ENCODE results near the gene KIRREL3. TPM values are rescaled to one million over a fixed set of nuclear protein-coding genes. Genes with fewer than 3 reads are reported as not detected.
A peak's percentile ranks its signal among the peaks of the same experiment; 100 is the strongest.
"Not testable (repeated sequence)": the region's sequence is repeated elsewhere in the genome, so short reads cannot be mapped to it uniquely, and the experiment has no call there.

The KIRREL3 gene
- total RNA-seq, 1 donor from 2014 or later: 1.6 TPM

DNA sequence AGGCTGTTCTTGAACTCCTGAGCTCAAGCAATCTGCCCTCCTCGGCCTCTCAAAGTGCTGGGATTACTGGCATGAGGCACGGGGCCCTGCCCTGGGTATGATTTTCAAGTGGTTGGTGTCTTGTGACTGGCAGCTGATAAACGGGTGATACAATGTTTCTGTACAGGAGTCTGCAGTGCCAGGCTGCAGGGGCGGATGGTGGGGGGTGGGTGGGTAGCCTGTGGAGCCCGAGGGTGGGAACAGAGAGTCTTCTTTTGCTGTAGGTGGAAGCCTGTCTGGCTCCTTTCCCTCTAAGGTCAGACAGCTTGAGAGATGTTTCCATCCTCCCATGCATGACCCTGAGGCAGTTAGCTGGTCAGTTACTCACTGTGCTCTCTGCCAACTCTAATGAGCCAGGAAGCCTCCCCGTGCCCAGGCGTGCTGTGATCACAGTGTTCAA, 605.9 kb downstream of the KIRREL3 start:
- DNase-seq (ENCODE audit: low read depth): not testable (repeated sequence)

DNA sequence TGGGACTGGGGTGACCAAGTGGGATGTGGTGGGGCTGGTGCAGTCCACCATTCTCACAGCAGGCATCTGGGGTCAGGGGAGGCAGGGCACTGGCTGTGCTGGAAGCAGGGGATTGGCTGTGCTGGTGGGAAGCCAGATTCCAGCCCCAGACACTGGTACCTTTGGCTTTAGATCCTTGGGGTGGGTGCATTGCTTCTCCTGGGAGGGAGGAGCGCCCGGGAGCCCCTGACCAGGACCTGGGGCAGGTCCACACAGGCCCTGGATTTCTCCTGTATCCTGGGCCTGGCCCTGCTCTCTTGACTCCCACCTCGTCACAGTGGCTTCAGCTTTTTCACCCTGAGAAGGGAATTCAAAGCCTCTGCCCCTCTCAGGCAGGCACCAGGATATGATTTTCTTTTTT, 606.5 kb downstream of the KIRREL3 start:
- DNase-seq (ENCODE audit: low read depth): no peak

DNA sequence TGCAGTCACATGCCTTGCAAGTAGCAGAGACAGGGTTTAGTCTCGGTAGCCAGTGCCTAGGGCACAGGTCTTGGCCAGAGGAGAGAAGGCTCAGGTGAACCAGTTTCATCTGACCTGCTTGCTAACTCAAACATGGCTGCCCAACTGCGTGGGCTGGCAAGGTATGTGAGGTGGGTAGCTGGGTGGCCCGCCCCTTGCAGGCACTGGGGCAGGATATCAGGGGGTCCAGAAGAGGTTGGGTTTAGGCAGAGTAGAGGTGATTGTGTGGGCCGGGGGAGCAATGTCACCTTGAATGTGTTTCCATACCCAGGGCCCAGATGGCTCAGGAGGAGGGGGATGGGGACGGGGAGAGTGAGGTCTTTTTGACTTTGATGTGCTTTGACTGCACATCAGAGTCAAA, 607.4 kb downstream of the KIRREL3 start:
- DNase-seq (ENCODE audit: low read depth): no peak

DNA sequence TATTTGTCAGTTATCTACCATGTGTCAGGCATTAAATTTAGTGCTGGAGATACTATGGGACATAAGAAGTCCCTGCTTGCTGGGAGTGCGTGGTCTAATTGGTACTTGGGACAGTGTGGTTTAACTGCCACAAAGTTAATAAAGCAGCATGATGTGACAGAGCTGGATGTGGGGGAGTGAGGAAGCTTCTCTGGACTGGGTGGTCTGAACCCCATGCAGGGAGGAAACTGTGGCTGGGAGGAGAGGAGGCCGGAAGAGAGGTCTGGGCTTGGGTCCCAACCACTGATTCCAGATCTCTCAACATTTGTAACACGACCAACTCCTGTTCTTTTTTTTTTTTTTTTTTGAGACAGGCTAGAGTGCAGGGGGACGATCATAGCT, 607.9 kb downstream of the KIRREL3 start:
- DNase-seq (ENCODE audit: low read depth): no peak

DNA sequence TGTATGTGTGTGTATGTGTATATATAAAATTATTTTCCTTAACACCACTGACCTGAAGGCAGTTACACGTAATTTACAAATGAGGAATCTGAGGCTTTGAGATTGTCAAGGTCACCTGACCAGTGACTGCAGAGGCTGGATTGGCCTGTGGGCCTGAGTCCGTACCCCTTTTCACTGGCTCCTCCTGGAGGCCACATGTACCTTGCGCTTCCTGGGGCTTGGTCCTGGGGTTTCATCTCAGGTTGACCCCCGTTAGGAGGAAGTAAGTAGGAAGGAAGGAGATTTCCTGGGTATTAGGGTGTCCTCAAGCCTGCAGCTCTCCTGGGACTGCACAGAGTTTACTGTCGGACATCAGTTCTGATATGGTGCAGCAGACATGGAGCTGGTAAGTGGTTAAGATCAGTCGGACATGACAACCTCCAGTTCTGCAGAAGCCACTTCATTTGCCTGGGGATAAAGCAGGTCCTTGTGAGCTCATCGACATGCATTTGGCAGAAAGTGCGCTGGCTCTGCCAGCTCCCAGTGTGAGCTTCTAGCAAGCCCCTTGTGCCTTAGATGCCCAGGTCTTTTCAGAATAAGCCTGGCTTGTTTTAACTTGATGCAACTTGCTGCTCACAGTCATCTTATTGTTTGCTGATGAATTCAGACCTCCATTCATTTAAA, 608.5 kb downstream of the KIRREL3 start:
- no peak for DNase-seq (ENCODE audit: low read depth)

DNA sequence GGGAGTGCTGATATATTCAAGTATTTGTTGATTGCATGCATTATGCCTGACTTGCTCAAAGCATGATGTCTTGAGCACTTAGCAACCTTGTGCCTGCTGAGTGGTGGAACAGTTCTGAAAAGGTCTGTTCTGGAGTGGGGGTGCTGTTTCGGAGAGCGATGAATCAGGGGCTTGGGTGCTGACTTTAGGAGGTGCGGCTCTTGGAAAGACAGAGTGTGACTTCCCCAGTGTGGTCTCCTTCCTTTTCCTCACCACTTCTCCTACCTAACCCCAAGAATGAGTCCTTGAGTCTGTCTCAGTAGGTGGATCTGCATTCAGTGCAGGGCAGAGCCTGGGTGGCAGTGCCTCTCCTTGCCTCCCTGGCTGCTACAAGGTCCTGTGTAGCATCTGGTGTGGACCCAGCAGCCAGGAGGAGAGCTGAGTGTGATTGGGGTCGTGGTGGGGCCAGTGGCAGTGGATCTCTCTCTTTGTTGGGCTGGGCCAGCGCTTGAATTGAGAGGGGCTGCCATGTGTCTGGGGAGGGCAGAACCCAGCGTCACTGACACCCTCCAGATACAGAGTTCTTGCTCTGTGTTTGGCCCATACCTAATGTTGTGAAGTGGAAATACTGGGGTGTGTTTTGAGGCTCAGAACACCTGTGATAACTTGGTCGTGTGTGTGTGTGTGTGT, 609.1 kb downstream of the KIRREL3 start:
- DNase-seq (ENCODE audit: low read depth): no peak

DNA sequence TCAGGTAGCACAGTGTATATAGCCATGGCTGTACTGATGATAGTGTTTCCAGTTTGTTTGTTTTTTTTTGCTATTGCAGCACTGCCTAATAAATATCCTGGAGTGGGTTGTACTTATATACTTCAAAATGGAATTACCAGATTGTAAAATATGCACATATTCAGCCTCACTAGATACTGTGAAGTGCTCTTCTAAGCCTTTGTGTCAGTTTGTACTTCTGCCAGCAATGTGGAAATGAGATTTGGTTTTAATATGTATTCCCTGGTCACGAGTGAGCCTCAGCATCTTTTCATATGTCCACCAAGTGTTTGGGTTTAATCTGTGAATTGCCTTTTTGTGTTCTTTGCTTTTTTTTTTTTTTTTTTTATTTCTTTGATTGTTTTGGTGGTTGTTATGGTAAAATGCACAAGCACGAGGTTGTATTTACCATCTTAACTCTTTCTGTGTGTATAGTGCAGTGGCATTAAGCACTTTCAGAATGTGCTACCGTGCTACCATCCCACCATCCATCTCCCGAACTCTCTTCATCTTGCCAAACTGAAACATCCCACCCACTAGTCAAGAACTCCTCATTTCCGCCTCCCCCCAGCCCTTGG, 610.2 kb downstream of the KIRREL3 start:
- no peak for DNase-seq (ENCODE audit: low read depth)

DNA sequence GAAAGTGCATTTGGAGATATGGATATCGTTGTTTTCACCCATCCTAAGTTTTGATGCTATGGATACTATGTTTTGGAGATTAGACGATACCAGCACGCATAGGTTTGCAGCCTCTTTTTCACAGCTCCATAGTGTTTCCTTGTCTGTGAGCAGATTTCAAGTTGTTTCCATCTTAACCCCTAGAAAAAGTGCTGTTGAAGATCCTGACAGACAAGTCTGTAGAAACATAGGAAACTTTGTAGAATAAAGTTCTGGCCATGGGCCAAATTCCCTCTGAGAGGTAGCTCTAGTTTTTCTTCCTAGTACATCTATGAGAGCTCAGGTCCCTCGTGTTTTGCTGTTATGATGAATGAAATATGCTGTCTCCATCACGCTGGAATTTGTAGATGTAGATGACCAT, 612.7 kb downstream of the KIRREL3 start:
- no peak for DNase-seq (ENCODE audit: low read depth)

DNA sequence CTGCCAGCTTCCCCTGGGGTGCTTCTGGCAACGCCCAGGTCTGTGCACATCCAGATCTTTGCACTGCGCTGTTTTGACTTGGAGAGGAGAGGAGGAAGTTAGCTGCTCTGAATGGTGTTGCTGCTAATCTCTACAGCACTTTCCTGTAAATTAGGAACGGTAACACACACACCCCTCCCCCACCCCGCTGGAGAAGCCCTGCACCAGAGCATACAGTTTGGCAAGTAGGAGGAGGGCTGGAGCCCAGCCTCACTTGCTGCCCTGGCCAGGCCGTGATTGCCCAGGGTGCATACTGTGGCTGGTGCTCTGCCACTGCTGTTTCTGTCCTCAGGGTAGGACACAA, 613.9 kb downstream of the KIRREL3 start:
- DNase-seq (ENCODE audit: low read depth): not testable (repeated sequence)

DNA sequence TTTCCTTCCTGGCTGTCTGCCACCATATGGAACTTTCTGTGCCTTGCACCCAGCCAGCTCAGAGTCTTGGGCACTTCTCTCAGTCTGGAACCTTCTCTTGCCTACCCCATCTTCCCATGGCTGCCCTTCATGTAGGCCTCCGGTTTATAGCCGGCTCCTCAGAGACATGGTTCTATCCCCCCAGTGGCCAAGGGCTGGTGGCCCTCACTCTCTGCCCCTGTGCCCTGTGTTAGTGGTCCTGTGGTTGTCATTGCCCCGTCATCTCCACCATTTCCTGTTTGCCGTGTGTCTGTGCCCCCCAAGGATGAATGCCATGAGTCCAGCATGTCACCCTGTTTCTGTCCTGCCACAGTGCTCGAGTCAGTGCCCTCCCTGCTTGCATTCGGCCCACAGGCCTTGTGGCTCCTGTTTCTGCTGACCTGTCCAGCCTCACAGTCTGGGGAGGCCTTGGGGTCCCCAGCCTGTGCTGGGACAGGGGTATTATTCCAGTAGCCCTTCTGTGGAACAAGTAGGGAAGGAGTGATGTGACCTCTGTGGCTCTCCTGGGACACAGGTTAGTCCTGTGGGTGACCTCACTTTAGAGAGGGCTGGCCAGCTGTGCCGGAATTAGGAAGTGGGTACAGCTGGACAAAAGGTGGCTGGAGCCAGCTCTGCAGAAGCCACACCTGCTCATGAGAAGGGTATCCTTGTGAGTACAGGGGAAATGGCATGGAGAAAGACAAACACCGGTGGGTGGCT, 614.4 kb downstream of the KIRREL3 start:
- no peak for DNase-seq (ENCODE audit: low read depth)

DNA sequence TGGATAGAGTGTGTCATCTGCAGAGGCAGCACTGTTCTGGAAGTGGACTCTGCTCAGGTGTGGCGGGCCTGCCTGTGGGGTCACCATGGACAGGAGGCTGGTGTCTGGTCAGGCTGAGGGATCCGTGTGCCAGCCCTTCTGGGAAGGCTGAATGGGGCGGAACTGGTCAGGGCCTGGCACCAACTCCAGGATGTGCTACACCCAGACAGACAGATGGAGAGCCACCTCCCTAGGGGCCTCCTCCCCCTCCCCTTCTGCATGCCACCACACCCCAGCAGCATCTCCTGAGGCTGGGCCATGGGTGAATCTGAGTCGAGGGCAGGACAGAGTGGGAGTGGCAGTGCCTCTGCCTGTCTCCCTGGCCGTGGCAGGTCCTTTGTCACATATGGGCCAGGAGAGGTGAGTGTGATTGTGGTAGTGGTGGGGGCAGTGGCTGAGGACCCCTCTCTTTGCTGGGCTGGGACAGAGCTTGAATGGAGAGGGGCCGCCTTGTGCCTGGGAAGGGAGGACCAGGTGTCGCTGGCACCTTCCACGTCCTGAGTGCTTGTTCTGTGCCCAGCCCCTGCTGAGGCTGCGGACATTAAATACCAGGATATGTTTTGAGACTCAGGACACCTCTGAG, 616.0 kb downstream of the KIRREL3 start:
- no peak for DNase-seq (ENCODE audit: low read depth)

DNA sequence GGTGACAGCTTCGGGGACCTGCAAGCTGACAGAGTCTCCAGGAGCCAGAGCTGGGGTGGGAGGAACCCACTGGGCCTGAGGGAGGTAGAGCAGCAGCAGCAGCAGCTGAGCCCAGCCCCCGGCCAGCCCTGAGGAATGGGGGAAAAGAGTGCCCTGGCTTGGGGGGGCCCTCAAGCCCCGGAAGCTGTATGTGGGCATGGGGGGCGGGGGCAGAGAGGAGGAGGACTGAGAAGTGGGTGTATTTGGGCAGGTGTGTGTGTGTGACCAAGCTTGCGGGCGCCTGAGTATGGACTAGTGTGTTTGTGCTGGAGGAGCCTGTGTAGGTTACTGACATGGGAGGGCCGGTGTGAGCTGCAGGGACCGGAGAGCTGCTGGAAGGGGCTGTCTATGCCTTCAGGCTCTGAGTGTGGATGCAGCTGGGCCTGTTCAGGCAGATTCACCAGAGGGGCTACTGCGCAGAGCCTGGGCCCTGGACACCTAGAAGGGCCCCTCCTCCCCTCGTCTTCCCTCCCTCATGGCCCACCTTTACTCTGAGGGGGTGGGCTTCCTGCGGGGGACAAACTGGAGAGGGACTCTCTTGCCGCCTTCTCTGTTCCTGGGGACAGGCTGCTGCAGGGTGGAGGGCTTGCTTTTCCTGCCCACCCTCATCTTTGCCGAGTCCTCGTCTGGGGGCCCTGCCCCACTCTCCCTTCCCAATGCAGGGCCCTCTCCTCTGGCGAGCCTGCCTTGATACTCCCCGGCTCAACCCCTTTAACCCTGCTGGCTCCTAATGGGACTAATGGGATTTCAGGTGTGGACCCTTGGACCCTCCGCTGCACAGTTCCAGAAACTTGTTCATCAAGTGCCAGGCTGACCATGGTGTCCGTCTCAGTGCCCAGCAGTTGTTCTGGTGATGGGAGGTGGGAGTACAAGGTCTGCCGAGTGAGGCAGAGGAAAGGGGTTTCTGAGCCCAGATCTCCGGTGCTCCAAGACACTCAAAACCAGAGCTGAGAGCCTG, 616.9 kb downstream of the KIRREL3 start:
- no peak for DNase-seq (ENCODE audit: low read depth)

DNA sequence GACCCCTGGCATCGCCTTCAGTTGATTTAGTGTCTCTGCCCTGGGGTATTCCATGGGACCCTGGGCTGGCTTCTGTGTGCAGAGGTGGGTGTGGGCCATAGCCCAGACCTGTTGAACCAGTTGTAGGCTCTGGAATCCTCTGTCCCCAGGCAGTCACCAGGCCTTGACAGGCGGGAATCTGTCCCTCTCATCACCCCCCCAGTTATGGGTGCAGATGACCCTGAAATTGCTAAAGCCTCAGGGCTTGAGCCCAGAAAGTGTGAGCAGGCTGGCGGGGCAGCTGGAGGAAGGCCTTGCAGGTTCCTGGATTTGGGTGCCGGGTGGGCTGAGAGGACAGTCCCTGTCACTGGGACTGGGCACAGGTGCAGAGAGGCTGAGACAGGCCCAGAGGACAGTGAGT, 617.9 kb downstream of the KIRREL3 start:
- DNase-seq (ENCODE audit: low read depth): not testable (repeated sequence)

DNA sequence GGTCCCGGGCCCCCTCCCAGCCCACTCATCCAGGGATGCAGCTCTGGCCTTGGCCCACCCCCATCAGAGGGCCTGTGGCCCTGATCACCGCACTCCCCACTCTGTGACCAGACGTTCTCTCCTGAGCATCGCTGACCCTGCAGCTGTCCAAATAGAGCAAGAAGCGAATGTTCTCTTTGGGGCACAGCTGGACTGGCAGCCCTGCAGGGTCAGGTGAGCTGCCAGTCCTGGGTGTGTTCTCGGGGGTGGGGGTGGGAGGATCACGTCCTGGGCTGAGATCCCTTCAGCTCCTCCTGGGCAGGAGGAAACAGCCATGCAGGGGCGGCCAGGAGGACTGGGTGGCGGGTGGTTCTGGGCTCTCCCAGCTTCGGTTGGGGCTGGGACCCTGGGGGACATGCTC, 618.6 kb downstream of the KIRREL3 start:
- not testable (repeated sequence) for DNase-seq (ENCODE audit: low read depth)

DNA sequence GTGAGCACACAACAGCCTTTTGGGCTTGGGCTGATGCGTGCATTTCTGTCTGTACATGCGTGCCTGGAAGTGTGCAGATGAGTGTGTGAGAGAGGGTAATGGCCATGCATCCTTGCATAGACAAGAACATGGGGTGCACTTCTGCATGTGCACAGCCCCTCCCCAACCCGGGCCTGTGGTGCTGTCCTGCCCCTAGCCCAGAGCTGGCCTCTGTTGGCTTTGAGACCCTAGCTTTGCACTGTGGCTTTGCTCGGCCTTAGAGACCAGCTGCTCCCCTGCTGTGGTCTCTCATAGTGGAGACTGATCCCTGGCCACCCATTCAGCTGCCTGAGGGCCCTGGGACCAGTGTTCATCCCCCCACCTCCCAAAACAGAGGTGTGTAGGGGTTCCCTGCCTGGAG, 619.7 kb downstream of the KIRREL3 start:
- DNase-seq (ENCODE audit: low read depth): no peak

DNA sequence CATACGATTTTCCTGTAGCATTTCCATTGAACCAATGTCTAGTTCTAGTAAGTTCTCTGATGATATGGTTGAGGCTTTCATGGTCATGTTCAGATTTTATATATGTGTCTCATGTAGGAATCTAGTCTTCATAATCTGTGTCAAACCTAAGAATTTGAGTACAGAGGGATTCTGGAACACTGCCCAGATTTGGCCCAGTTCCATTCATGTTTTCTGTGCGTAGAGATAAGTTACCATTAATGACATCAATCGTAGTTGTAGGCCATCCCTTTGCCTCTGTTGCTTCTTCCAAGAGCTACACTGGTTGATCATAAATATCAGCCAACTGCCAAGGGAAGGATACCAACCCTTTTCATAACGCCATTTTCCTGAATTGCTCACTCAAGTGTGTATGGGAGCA, 621.8 kb downstream of the KIRREL3 start:
- DNase-seq (ENCODE audit: low read depth): no peak

DNA sequence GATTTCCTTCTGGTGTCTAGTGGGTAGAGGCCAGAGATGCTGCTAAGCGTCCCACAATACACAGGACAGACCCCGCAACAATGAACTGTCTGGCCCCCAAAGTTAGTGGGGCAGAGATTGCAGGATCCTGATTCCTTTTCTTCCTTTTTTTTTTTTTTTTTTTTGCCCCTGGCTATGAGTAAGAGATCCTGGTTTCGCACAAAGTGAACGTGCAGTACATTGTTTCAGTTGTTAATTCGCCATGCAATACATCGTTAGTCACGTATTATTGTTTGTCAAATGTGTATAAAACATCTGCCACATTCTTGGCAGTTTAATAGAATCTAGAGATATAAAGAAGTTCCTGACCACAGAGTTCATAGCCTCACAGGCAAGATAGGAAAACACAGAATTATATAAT, 624.8 kb downstream of the KIRREL3 start:
- no peak for DNase-seq (ENCODE audit: low read depth)

DNA sequence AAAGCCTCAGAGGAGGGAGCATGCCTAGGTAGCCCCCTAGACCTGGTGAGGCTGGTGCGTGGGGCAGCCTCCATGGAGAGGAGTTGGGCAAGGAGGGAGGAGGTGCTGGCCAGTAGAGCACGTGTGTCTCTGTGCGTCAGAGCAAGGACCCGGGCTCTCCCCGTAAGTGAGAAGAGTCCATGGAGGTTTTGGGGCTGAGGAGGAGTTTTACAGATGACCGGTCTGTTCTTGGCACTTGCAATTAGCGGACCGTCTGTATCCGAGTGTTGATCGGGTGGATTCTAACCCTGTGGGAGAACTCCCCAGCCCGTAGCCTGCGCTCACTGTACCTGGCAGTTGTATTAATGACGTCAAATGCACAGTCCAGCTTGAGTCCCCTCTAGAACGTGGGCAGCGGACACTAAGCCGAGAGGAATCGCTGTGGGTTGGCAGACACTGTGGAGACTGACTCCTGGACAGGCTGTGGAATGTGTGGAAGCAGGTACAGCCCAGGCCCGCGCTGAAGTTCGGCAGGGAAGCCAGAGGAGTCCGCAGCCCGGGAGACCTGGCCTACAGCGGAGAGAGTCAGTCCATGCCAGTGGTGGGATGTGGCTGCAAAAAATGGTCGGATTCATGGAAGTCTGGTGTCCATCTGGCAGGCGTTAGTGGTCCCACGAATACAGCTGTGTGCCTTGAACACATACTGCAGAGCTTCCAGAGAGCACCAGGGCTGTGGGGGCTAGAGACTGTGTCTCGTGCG, 625.8 kb downstream of the KIRREL3 start:
- not testable (repeated sequence) for DNase-seq (ENCODE audit: low read depth)

DNA sequence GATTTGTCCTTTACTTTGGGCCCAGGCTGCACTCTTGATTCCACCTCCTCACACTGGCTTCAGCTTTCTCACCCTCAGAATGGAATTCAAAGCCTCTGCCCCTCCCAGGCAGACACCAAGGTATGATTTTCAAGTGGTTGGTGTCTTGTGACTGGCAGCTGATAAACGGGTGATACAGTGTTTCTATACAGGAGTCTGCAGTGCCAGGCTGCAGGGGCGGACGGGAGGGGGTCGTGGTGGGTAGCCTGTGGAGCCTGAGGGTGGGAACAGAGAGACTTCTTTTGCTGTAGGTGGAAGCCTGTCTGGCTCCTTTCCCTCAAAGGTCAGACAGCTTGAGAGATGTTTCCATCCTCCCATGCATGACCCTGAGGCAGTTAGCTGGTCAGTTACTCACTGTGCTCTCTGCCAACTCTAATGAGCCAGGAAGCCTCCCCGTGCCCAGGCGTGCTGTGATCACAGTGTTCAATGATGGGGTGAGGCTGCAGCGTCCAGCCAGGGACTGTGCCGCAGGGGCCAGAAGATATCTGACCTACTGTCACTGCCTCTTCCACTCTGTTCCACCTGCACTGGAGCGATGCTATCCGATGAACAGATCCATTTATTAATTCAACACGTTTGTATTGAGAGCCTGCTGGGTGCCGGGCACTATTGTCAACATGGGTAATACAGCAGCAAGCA, 627.0 kb downstream of the KIRREL3 start:
- DNase-seq (ENCODE audit: low read depth): peak; percentile 57
